GDM1 (cell line): ENCODE results near the gene MT3.

Experiments
- DNase-seq: peaks from one replicate; lab custom pipeline; 2025; lab: John Stamatoyannopoulos, UW

Gene MT3

GRCh38 chr16:56631197-56631596 lies 41.9 kb downstream of the MT3 start:
- DNase-seq, result no peak

- no peak for DNase-seq
Observed at GRCh38 chr16:56631832-56632155, 42.5 kb downstream of the MT3 start.

GRCh38 chr16:56632156-56632847 lies 43.0 kb downstream of the MT3 start, which contains the start of gene MT1M:
TSS of gene MT1M (plus strand) at chr16:56632659. CDS start at chr16:56632732, 73 bp downstream.
- no peak for DNase-seq

GRCh38 chr16:56632848-56633365 lies 43.6 kb downstream of the MT3 start:
- DNase-seq, result no peak

GRCh38 chr16:56633535-56633934 lies 44.2 kb downstream of the MT3 start:
- DNase-seq, result no peak

GRCh38 chr16:56634715-56635440 lies 45.5 kb downstream of the MT3 start:
- no peak for DNase-seq

- DNase-seq, result no peak
Observed at GRCh38 chr16:56635441-56635967, 46.2 kb downstream of the MT3 start.

GRCh38 chr16:56636616-56637413 lies 47.5 kb downstream of the MT3 start:
- no peak for DNase-seq

- no peak for DNase-seq
Observed at GRCh38 chr16:56637814-56638750, 48.8 kb downstream of the MT3 start, which contains the start of gene MT1A. TSS of gene MT1A (plus strand) at chr16:56638666. CDS start at chr16:56638739, 73 bp downstream.

- DNase-seq, result no peak
Observed at GRCh38 chr16:56639045-56639444, 49.7 kb downstream of the MT3 start.

- DNase-seq, result no peak
Observed at GRCh38 chr16:56640076-56640475, 50.7 kb downstream of the MT3 start.
